ENCODE results near the gene PARD3.

DNA sequence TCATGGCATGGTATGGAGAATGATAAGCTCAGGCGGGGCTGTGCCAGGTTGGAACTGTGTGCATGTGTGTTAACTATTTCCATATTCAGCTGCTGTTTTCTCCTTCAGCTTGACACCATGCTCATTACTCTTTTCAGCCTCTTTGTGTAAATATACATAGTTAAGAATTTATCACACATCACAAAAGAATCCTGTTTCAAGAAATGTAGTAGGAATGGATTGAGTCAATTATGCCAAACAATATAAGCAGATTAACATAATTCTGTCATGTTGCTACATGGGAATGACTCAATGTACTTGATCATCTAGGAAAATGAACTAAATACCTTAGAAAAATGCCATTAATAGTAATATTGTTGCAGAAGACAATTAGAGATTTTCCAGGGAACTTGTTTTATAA, 687.4 kb downstream of the PARD3 start:
- TF ChIP-seq, protein P1, sequence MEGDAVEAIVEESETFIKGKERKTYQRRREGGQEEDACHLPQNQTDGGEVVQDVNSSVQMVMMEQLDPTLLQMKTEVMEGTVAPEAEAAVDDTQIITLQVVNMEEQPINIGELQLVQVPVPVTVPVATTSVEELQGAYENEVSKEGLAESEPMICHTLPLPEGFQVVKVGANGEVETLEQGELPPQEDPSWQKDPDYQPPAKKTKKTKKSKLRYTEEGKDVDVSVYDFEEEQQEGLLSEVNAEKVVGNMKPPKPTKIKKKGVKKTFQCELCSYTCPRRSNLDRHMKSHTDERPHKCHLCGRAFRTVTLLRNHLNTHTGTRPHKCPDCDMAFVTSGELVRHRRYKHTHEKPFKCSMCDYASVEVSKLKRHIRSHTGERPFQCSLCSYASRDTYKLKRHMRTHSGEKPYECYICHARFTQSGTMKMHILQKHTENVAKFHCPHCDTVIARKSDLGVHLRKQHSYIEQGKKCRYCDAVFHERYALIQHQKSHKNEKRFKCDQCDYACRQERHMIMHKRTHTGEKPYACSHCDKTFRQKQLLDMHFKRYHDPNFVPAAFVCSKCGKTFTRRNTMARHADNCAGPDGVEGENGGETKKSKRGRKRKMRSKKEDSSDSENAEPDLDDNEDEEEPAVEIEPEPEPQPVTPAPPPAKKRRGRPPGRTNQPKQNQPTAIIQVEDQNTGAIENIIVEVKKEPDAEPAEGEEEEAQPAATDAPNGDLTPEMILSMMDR (conservative IDR thresholded peaks at IDR 0.05), result no peak
- TF ChIP-seq EZH2 (IDR thresholded peaks at IDR 0.05; ENCODE audit: low read depth), result no peak
